IMR-90 (cell line): ENCODE data around the gene CCNK.

Experiments used
- BHLHE40 ChIP-seq: fragments of 150-350 bp; IDR thresholded peaks from 2 replicates; pipeline ENCODE4 v1.6.1; 2016; ENCODE audit warnings: mild to moderate bottlenecking, low read depth, low read length
- CEBPB ChIP-seq: IDR thresholded peaks from 2 replicates; pipeline ENCODE4 v1.6.1; 2012; ENCODE audit warnings: low read depth, low read length, improper control_type of control experiment
- FOS ChIP-seq: fragments of 150-350 bp; IDR thresholded peaks from 2 replicates; pipeline ENCODE4 v1.6.1; 2016; ENCODE audit warnings: low read depth, low read length
- MAZ ChIP-seq: IDR thresholded peaks from 2 replicates; pipeline ENCODE4 v1.6.1; 2012; ENCODE audit warnings: low read depth, mild to moderate bottlenecking, low read length, improper control_type of control experiment, moderate library complexity, borderline replicate concordance
- MXI1 ChIP-seq: IDR thresholded peaks from 2 replicates; pipeline ENCODE4 v1.6.1; 2012; ENCODE audit warnings: low read depth, mild to moderate bottlenecking, low read length, moderate library complexity, borderline replicate concordance
- NFE2L2 ChIP-seq: fragments of 150-350 bp; IDR thresholded peaks from 2 replicates; pipeline ENCODE4 v1.6.1; 2016; ENCODE audit warnings: low read depth, mild to moderate bottlenecking, low read length
- POLR2A ChIP-seq: IDR thresholded peaks from 2 replicates; pipeline ENCODE4 v1.6.1; 2012; ENCODE audit warnings: mild to moderate bottlenecking, low read depth, low read length
- RAD21 ChIP-seq: IDR thresholded peaks from 2 replicates; pipeline ENCODE4 v1.6.1; 2012; ENCODE audit warnings: low read length, improper control_type of control experiment
- RCOR1 ChIP-seq: IDR thresholded peaks from 2 replicates; pipeline ENCODE4 v1.6.1; 2012; ENCODE audit warnings: mild to moderate bottlenecking, low read length, improper control_type of control experiment; ENCODE audit not compliant: insufficient replicate concordance
- RFX5 ChIP-seq: IDR thresholded peaks from 2 replicates; pipeline ENCODE4 v1.8.0; 2012; ENCODE audit warnings: low read depth, mild to moderate bottlenecking, low read length, moderate library complexity
- SMC3 ChIP-seq: fragments of 150-350 bp; IDR thresholded peaks from 2 replicates; pipeline ENCODE4 v1.6.1; 2016; ENCODE audit warnings: low read depth, mild to moderate bottlenecking, antibody characterized with exemption, low read length, moderate library complexity
- TF ChIP-seq, protein P1 (sequence below): conservative IDR thresholded peaks from 2 replicates; pipeline ENCODE4 v1.5.1; 2012; ENCODE audit warnings: mild to moderate bottlenecking, low read depth, low read length, improper control_type of control experiment
- TF ChIP-seq, protein P2 (sequence below): fragments of 150-350 bp; IDR thresholded peaks from 2 replicates; pipeline ENCODE4 v1.6.1; 2017; ENCODE audit warnings: mild to moderate bottlenecking, antibody characterized with exemption, low read length, low read depth
- TF ChIP-seq, protein P3 (sequence below): fragments of 150-350 bp; IDR thresholded peaks from 2 replicates; pipeline ENCODE4 v1.6.1; 2016; ENCODE audit warnings: low read depth, mild to moderate bottlenecking, low read length, moderate library complexity, borderline replicate concordance

DNA sequence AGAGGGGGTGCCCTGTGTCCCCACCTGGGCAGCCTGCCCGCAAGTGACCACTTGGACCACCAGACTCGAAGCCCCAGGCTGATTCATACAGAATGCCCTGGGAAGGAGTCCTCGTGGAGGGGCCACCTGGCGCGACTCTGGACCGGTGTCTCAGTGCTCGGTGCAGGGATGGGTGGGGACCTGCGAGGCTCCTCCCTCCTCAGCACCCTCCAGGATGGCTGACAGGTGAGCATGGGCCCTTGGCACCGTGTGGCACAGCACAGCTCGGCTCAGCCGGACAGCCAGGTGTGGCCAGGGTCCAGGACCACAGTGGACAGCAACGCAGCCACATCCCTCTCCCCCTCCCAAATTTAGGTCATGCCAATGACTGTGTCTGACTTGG is 44.5 kb downstream of the CCNK start:
- TF ChIP-seq POLR2A (no peak), MAZ (no peak), RAD21 (no peak), CEBPB (no peak), MXI1 (no peak), FOS (no peak), SMC3 (no peak), RCOR1 (no peak), RFX5 (no peak), BHLHE40 (no peak), NFE2L2 (no peak)
- TF ChIP-seq, protein P1, sequence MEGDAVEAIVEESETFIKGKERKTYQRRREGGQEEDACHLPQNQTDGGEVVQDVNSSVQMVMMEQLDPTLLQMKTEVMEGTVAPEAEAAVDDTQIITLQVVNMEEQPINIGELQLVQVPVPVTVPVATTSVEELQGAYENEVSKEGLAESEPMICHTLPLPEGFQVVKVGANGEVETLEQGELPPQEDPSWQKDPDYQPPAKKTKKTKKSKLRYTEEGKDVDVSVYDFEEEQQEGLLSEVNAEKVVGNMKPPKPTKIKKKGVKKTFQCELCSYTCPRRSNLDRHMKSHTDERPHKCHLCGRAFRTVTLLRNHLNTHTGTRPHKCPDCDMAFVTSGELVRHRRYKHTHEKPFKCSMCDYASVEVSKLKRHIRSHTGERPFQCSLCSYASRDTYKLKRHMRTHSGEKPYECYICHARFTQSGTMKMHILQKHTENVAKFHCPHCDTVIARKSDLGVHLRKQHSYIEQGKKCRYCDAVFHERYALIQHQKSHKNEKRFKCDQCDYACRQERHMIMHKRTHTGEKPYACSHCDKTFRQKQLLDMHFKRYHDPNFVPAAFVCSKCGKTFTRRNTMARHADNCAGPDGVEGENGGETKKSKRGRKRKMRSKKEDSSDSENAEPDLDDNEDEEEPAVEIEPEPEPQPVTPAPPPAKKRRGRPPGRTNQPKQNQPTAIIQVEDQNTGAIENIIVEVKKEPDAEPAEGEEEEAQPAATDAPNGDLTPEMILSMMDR, result no peak
- TF ChIP-seq, protein P2, sequence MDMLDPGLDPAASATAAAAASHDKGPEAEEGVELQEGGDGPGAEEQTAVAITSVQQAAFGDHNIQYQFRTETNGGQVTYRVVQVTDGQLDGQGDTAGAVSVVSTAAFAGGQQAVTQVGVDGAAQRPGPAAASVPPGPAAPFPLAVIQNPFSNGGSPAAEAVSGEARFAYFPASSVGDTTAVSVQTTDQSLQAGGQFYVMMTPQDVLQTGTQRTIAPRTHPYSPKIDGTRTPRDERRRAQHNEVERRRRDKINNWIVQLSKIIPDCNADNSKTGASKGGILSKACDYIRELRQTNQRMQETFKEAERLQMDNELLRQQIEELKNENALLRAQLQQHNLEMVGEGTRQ, result no peak
- TF ChIP-seq, protein P3, sequence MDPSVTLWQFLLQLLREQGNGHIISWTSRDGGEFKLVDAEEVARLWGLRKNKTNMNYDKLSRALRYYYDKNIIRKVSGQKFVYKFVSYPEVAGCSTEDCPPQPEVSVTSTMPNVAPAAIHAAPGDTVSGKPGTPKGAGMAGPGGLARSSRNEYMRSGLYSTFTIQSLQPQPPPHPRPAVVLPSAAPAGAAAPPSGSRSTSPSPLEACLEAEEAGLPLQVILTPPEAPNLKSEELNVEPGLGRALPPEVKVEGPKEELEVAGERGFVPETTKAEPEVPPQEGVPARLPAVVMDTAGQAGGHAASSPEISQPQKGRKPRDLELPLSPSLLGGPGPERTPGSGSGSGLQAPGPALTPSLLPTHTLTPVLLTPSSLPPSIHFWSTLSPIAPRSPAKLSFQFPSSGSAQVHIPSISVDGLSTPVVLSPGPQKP, result no peak
